ENCODE data around the gene MBTPS1.

MBTPS1 gene

GRCh38 chr16:84014570-84015327 lies 102.0 kb downstream of the MBTPS1 start:
- CTCF ChIA-PET: interaction anchor here (0.9 kb wide), 1 partner anchor 13 kb away, joined by 3 read pairs; no protein-coding TSS in a partner anchor
- TF ChIP-seq ZNF384 (IDR thresholded peaks at IDR 0.05) (no peak), NFRKB (IDR thresholded peaks at IDR 0.05) (no peak), FOXK2 (IDR thresholded peaks at IDR 0.05) (no peak), SP1 (IDR thresholded peaks at IDR 0.05) (no peak), SUZ12 (IDR thresholded peaks at IDR 0.05) (no peak), FOXA1 (IDR thresholded peaks at IDR 0.05) (no peak), FOXM1 (IDR thresholded peaks at IDR 0.05; ENCODE audit: borderline replicate concordance) (no peak), PKNOX1 (IDR thresholded peaks at IDR 0.05) (no peak), TARDBP (IDR thresholded peaks at IDR 0.05) (no peak), CTBP1 (IDR thresholded peaks at IDR 0.05; ENCODE audit: borderline replicate concordance) (no peak), L3MBTL2 (conservative IDR thresholded peaks at IDR 0.05) (no peak), ELF4 (IDR thresholded peaks at IDR 0.05) (no peak), HDGF (IDR thresholded peaks at IDR 0.05; ENCODE audit: borderline replicate concordance) (no peak)
- DNase-seq (ENCODE audit: extremely low spot score): no peak
- POLR2A ChIA-PET: no interaction called here

DNA sequence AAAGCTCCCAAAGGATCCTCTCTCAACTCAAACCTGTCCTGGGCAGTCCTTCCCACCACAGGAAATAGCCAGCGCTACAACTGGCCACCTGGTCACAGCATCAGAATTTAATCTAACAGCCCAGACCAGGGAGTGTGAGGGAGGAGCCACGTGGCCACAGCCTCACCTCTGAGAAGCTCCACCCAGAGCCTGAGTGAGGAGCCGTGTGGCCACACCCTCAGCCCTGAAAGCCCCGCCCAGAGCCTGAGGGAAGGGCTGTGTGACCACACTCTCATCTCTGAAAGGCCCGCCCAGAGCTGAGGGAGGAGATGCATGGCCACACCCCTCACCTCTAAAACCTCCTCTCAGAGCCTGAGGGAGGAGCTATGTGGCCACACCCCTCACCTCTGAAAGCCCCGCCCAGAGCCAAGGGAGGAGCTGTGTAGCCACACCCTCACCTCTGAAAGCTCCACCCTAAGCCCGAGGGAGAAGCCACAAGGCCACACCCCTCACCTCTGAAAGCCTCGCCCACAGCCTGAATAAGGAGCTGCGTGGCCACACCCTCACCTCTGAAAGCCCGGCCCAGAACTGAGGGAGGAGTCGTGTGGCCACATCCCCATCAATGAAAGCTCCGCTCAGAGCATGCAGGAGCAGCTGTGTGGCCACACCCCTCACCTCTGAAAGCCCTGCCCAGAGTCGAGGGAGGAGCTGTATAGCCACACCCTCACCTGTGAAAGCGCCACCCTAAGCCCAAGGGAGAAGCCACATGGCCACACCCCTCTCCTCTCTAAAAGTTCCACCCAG lies 102.8 kb downstream of the MBTPS1 start:
- ChIA-PET CTCF (interaction anchor here (0.9 kb wide), 1 partner anchor 12 kb away, joined by 3 read pairs; no protein-coding TSS in a partner anchor), POLR2A (interaction anchor here (0.6 kb wide), 1 partner anchor 91 kb away, joined by 3 read pairs; no protein-coding TSS in a partner anchor)
- DNase-seq (ENCODE audit: extremely low spot score): peak; percentile 92
- TF ChIP-seq FOXA1 (IDR thresholded peaks at IDR 0.05) (no peak), HDGF (IDR thresholded peaks at IDR 0.05; ENCODE audit: borderline replicate concordance) (peak; percentile 95)

- ChIA-PET POLR2A (no interaction called here), CTCF (no interaction called here)
- DNase-seq (ENCODE audit: extremely low spot score): no peak
- TF ChIP-seq L3MBTL2 (conservative IDR thresholded peaks at IDR 0.05) (no peak), FOXM1 (IDR thresholded peaks at IDR 0.05; ENCODE audit: borderline replicate concordance) (no peak), NFRKB (IDR thresholded peaks at IDR 0.05) (no peak), ARNT (IDR thresholded peaks at IDR 0.05) (no peak), HDGF (IDR thresholded peaks at IDR 0.05; ENCODE audit: borderline replicate concordance) (no peak), SUZ12 (IDR thresholded peaks at IDR 0.05) (no peak), FOXA1 (IDR thresholded peaks at IDR 0.05) (no peak), SP1 (IDR thresholded peaks at IDR 0.05) (no peak), PKNOX1 (IDR thresholded peaks at IDR 0.05) (no peak), BHLHE40 (IDR thresholded peaks at IDR 0.05; ENCODE audit: borderline replicate concordance) (no peak), CTBP1 (IDR thresholded peaks at IDR 0.05; ENCODE audit: borderline replicate concordance) (no peak)
These were observed 107.5 kb downstream of the MBTPS1 start for GRCh38 chr16:84009282-84009681.

GRCh38 chr16:84007965-84008364 lies 108.8 kb downstream of the MBTPS1 start:
- ChIA-PET CTCF (no interaction called here), POLR2A (no interaction called here)
- no peak for DNase-seq (ENCODE audit: extremely low spot score)
- TF ChIP-seq FOXK2 (IDR thresholded peaks at IDR 0.05) (no peak), CTBP1 (IDR thresholded peaks at IDR 0.05; ENCODE audit: borderline replicate concordance) (no peak), SP1 (IDR thresholded peaks at IDR 0.05) (no peak), NFRKB (IDR thresholded peaks at IDR 0.05) (no peak), ARNT (IDR thresholded peaks at IDR 0.05) (no peak), ZNF384 (IDR thresholded peaks at IDR 0.05) (no peak), TARDBP (IDR thresholded peaks at IDR 0.05) (no peak), SUZ12 (IDR thresholded peaks at IDR 0.05) (no peak), PKNOX1 (IDR thresholded peaks at IDR 0.05) (no peak), HDGF (IDR thresholded peaks at IDR 0.05; ENCODE audit: borderline replicate concordance) (no peak), L3MBTL2 (conservative IDR thresholded peaks at IDR 0.05) (no peak), BHLHE40 (IDR thresholded peaks at IDR 0.05; ENCODE audit: borderline replicate concordance) (no peak), LEF1 (IDR thresholded peaks at IDR 0.05; ENCODE audit: borderline replicate concordance) (no peak), FOXA1 (IDR thresholded peaks at IDR 0.05) (no peak)

- TF ChIP-seq FOXM1 (IDR thresholded peaks at IDR 0.05; ENCODE audit: borderline replicate concordance): no peak
- no peak for TF ChIP-seq BHLHE40 (IDR thresholded peaks at IDR 0.05; ENCODE audit: borderline replicate concordance)
- no peak for TF ChIP-seq TARDBP (IDR thresholded peaks at IDR 0.05)
- TF ChIP-seq FOXK2 (IDR thresholded peaks at IDR 0.05): no peak
- TF ChIP-seq ARNT (IDR thresholded peaks at IDR 0.05): no peak
- POLR2A ChIA-PET: no interaction called here
- DNase-seq (ENCODE audit: extremely low spot score): no peak
- CTCF ChIA-PET: no interaction called here
These were observed 109.2 kb downstream of the MBTPS1 start for GRCh38 chr16:84007520-84007919.

DNA sequence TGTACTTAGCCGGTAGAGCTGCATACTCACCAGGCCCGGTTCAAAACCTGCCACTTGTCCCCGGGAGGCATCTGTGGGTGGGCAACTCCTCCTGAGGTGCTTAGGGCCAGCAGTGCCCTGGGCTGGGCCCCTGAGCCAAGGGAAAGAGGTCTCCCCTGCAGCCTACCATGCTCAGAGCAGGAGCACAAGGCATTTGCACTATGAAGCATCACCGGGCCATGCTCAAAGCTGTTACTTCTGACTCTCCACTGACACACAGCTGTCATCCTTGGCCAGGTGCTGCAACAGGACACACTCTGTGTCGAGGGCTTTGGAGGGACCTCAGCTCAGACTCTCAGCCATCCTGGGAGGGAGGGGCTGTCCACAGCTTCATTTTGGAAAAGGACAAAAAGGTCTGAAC lies 111.4 kb downstream of the MBTPS1 start:
- TF ChIP-seq HDGF (IDR thresholded peaks at IDR 0.05; ENCODE audit: borderline replicate concordance) (no peak), FOXA1 (IDR thresholded peaks at IDR 0.05) (no peak)
- ChIA-PET CTCF (no interaction called here), POLR2A (no interaction called here)
- DNase-seq (ENCODE audit: extremely low spot score): no peak

Data from HEK293T (cell line).